Fibroblast of skin of right quadriceps (primary cell): ENCODE data around the gene BBX.
A peak's percentile ranks its signal among the peaks of the same experiment; 100 is the strongest.

Experiments used
- DNase-seq: peaks from one replicate; pipeline ENCODE4 v3.0.0-alpha.2; 2013

BBX gene

DNA sequence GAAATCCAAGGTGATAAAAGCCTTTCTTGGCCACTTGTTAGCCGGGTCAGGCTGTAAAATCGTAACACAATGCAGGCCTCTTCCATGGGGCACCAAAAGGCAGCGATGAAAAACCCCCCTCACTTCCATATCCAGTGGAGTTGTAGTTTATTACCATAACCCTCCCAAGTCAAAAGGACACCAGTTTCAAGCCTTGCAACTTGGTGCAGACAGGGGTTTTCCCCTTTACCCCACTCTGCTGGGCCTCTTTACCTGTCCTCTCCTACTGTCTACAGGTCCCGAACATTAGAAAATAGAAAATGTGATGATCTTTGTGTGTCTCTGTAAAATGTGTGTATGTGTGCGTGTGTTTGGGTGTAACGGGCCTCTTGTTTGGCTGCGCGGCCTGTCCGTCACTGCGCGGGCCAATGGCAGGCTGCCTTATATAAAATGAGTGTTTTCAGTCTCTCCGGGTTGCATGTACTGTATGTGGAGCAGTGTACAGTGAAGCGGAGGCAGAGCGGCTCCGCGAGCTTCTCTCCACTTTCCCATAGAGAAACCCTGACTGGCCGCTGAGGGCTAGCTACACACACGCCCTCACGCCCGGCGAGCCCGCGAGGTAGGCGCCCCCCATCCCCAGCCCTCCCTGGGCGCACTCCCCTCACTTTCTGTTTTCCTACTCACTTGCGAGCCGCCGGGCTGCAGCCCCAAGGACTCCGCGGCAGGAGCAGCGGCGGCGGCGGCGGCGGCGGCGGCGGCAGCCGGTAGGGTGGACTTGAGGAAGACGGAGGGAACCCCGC lies at the start of gene BBX:
BBX (plus strand) TSS at position 453 of the 779 bp plus-strand sequence. CDS start 187,499 bp downstream, outside the sequence.
- peak; percentile 98 for DNase-seq

DNA sequence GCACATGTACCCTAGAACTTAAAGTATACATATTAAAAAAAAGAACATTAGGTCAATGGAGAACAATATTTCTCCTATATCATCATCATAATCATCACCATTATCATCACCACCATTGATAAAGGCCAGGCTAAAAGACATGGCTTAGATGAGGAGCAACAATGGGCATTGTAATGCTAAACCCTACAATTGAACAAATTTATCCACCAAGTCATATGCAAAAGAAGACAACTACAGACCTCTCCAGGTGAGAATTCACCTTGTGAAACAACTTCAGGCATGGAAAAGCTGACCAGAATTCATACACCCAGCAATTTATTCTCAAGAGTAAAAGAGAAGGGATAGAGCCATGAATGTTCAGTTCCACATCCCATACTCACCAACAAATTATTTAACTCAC lies 46.3 kb upstream of the BBX start:
- DNase-seq = no peak

DNA sequence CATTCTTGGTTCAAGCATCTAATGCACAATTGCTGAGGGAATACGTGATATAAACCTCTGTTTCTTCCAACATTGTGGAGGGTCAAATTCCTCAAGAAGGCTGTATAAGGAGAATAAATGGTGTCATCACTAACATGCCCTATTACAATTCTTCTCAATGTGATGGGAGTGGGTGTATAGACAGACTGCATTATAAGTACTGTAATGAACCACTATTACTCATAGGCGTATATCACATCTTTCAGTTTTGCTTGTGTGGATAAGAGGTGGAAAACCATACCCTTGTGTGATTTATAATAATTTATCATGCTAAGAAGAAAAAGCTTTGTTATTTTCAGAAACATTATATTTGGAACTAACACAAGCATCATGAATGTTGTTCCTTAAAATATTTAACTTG lies 35.3 kb upstream of the BBX start:
- DNase-seq = no peak

DNA sequence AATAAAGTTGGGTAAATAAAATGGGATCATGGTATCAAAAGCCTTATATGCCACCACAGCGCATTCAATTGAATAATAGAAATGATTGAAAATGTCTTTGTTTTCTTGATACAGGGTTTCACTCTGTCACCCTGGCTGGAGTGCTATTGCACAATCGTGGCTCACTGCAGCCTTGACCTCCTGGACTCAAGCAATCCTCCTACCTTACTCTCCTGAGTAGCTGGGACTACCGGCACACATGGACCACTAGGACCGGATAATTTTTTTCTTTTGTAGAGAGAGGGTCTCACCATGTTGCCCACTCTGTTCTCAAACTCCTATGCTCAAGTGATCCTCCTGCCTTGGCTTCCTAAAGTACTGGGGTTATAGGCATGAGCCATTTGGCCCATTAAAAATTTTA lies 33.8 kb upstream of the BBX start:
- no peak for DNase-seq

DNA sequence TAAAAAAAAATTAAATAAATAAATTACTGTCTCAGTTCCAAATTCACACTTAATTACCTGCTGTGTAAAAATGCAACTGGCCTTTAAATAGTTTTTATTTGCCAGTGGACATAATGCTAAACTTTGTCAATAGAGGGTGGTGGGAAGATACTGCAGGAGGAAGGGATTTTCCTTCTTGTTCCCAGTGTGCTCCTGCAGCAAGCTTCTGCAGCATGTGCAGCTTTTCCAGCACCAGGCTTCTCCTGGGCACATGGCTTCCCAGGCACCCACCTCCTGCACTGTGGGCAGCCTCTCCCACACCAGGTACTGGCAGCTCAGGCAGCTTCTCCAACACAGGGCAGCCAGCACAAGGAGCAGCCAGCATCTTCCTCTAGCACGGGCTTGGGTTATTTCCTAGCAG lies 29.6 kb upstream of the BBX start:
- no peak for DNase-seq

DNA sequence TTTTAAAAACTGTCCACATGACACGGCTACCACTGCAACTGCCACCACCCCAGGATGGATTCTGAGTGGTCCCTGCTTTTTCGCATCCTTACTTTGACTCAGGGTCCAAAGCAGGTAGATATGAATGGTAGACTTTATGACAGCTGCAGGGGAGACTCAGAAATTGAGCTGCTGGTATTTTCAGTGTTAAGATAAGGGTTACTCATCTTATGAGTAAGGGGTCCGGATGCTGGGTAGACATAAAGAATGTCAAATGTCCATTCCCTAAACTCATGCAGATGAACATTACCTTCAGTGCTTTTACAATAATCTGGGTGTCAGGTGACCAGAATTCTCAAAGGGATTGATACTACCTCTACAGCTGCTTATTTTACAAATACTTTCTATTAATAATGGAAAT lies 25.9 kb upstream of the BBX start:
- DNase-seq = no peak

DNA sequence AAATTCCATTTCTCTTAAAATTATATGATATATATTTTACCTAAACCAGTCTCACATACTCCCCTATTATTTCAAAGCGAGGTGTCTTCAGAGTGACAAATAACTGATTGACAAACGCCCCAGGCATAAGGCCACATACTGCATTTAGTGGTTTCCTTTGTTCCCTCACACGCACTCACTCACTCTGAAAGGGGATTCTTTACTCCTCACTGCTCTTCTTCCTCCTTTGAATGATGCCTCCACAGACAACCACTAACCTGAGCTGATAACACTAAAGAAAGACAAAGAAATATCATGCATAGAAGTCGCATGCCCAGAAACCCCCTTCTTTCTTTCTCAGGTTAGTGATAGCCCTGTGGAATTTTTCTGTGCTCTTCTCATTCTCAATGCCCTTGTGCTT lies 24.1 kb upstream of the BBX start:
- DNase-seq = no peak

DNA sequence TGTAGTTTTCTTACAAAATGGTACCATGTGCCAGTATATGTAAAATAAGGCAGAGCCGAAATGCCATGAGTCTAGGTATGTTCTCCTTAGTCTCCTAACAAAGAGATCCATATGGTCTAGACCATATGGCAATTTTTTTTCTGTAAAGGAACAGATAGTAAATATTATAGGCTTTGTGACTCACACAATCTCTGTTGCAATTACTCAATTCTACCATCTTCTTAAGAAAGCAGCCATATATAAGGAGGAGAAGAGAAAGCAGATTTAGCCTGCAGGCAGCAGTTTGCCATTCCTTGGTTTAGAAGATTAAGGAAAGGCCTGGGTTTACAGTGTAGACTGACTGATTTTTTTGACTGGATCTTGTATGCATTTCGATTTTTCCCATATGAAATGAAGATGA lies 16.3 kb upstream of the BBX start:
- DNase-seq = no peak

DNA sequence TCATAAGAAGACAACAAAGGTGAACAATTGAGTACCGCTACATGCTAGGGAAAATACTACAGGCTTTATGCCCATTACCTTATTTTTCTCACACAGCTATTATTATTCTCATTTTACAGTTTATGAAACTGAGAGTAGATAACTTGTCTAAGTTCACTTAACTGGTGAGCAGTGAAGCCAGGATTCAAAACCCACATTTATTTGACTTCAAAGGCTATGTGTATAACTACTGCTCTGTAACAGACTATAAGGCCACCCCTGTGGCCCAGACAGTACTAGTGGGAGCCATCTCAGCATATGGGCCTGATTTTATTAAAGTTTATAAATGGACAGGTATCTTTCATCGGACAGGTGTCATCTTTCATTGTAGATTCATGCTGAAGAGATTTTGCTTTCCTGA lies 14.4 kb upstream of the BBX start:
- no peak for DNase-seq

DNA sequence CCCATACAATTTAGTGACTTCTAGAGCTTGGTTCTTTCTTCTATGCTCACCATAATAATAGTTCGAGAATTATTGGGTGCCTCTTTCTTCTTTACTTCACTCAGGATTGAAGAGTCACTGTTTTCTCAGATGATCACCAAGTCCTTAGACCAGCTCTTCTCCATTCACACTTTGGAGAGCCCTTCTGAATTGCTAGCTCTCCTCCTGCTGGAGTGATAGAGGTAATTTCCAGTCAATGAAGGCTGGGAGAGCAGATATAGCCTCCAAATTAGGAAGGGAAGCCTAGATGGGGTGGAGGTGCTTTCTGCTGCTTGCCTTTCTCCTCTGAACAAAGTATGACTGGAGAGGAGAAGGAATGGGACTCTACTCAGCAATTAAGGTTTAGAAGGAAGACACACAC lies 10.7 kb upstream of the BBX start:
- DNase-seq = no peak

DNA sequence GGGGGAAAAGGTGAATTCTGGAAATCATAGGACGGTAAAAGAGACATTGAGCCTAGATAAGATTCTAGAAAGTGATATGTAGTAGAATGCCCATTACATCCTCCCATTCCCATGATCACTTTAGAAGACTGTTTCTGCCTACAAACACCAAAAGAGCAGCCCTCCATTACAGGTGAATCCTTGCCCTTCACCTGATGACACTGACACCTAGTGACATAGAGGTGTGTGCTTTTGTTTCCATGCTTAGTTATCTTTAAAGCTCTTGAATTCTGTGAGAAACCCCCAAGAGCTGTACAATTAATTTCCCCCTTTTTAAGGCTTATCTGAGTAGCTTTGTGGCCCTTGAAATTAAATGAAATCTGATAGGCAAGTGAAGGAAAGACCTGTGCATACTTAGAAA lies 8.3 kb upstream of the BBX start:
- no peak for DNase-seq

DNA sequence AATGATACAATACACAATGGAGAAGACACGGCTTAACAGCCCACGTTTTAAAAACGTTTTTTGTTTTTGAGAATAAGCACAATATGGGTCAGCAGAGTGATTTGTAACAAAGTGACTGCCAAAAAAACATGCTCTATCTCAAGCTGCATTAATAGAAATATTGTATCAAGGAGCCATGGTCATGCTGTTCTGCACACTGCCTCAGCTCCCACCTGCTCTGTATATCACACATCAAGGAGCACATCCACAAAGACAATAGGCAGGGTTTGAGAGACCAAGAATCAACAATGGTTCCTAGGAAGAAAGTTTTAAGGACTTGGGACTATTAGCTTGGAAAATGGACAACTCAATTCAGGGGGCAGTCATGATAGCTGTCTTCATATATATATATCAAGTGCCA lies 6.3 kb upstream of the BBX start:
- DNase-seq = no peak

DNA sequence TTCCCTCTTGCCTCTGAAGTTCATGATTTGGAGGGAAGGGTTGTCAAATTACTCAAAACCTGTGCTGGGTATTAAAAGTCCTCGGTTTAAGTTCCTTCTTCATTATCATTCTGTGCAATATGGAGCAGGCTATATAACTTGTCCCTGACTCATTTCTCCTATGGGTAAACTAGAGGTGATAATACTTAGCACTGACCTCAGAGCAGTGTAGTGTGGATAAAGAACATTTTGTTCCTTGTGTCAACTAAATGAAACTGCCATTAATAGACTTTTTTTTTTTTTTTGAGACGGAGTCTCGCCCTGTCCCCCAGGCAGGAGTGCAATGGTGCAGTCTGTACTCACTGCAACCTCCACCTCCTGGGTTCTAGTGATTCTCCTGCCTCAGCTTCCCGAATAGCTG lies 2.2 kb upstream of the BBX start:
- DNase-seq = no peak

DNA sequence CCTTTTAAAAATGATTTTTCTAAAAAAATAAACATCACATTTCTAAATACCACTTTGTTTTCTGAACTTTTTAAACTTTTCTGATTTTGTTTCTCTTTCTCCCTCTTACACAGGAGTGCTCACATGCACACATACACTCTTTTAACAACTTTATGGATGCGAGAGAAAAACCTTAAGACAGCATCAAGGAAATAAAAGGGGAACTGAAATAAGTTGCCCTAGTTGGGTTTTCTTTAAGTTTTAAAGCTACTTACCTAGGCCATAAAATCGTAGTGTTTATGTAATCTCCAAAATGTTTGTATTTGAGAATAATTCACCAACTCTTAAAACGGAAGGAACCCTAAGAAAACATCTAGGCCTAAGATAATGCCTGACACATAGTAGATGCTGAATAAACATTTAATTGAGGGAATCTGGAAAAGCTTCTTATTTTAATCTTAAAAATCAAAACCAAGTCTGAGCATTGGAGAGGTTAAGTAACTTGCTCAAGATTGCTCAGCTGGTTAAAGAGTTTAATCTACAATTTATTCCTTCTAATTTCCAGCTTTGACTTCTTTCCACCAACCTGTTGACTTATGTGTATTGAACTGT lies 1.2 kb upstream of the BBX start:
- no peak for DNase-seq

DNA sequence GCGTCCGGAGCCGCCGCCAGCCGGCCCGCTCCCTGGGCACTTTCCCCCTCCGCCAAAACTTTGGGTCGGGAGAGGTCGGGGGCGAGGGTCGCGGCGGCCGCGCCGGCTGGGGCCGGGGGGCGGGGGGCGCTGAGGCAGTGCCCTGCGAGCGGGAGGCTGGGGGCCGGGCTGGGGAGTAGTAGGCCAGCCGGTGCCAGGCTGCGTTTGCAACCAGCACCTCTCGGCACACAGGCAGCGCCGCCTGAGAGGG lies 452 bp downstream of the BBX start:
- DNase-seq = no peak

DNA sequence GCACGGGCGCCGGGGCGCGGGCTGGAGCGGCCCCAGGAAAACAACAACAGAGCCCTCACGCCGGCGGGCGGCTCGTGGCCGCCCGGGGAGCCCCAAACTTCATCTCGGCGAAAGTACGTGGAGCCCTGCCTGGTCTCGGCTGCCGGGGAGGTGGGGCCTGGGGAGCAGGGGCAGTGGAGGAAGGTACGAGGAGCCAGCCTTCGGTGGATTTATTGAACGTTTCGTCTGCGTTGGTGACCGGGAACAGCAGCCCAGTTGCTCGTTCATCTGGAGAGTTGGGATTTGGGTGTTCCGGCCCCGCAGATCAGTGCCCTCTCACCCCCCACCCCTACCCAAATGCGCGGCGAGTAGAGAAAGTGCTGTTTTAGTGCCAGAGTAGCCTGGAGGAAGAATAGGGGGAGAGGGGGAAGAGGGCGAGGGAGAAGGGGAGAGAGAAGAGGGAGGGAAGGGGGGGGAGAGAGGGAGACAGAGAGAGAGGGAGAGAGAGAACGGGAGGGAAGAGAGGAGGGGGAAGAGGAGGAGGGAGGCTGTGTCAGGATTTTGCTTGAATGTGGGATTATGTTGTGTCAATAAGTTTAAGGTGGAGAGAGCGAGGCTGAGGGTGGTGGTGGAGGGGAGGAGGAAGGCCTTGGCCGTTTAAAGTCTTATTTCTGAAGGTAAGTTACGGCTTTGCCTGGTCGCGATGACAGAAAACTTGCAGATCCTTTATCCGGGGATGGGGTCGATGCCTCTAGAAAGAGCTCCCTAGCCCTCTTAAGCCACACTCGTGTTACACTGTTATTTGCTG lies 970 bp downstream of the BBX start:
- peak; percentile 56 for DNase-seq

DNA sequence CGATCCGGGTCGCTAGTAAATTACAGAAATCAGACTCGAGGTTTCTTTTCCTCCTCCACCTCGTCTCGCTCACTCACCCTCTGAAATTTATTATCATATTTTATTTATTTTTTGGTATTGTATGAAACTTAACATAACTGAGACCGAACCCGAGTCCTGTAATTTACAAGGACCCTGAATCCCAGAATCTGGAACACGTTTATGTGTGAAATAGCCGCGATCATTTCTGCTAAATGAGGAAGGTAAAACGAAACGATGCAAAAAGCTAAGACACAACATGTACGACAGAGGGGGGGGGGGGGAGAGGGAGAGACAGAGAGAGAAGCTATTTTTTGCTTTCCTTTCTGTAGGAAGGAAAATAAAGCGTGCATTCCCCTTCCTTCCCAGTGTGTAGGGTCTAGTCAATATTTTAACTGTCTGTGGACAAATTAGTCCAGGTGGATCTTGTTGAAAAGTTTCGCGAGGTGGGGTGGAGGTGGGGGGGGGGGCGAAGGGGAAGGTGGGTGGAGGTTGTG lies 1.6 kb downstream of the BBX start:
- peak; percentile 23 for DNase-seq

DNA sequence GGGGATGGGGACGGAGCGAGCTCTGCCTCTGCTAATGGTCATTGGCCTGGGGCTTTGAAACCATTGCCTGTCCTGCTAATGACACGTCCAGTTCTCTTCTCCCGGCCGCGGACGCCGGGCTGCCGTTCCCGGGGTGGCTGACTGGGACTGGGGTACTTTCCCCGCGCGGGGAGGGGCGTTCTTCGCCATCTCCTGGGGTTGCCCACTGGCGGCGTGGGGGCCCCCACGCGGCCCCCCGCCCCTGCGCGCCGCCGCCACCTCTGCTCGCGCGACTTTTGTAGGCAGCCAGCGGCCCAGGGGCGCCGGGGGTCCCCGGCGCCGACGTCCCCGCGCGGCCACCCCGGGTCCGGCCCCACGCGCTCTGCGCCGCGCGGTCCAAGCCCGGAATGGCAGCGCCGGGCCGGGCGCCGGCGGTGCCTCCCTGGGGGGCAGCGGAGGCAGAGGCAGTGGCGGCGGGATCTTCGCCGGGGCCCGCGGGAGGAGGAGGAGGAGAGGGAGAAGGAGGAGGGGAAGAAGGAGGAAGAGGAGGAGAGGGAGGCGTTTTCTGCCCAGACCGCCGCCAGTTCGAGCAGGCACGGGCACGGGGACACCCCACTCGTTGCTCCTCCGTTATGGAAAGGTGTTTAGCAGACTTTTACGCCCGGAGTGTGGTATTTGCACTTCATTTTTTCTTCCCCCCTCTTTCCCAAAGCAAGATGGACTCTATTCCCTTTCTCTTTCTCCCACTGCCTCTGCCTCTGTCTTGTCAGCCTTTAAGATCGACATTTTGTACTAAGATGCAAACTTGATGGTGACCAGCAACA lies 2.3 kb downstream of the BBX start:
- DNase-seq = peak; percentile 28

DNA sequence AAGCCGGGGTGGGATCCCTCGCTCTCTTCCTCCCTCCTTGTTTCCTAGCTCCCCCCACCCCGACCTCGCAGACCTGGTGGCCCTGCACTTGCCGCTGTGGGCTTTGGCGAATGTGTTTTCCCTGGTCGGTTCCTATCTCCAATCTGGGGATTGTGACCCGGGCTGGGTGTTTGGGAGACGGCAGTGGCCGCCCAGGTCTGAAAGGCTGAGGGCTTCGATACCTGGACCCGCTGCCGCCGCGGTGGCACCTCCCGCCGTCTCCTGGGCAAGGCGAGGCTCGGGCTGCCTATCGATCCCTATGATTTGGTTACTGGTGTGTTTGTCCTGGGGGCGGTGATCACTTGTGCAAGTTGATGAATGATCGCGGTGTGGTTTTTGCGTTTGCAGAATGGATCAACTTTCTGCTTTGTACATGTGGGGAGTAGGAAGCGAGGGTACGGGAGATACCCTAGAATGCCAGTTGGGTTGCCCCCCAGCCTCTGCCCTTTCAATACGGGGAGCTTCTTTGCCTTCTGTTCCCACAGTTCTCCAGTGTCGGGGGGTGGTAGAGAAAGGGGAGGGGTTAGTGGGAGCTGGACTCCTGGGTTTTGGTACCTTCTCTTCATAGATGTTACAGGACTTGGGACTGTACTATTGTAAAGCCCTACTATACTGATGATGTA lies 3.0 kb downstream of the BBX start:
- no peak for DNase-seq

DNA sequence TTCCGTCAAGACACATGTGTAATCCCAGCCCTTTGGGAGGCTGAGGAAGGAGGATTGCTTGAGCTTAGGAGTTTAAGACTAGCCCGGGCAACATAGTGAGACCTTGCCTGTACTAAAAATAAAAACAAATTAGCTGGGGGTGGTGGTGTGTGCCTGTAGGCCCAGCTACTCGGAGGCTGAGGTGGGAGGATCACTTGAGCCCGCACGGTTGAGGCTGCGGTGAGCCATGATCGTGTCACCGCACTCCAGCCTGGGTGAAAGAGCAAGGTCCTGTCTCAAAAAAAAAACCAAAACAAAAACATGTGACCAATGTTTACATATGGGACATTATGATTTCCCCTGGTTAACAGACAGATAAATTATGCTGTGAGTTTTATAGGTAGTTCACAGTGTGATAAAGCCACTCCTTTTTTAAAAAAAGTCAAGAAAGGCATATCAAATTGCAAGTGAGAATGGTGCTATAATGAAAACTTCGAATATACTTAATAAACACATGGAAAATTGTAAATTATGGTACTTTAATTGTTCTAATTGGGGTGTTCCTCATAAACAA lies 9.2 kb downstream of the BBX start:
- DNase-seq = no peak

DNA sequence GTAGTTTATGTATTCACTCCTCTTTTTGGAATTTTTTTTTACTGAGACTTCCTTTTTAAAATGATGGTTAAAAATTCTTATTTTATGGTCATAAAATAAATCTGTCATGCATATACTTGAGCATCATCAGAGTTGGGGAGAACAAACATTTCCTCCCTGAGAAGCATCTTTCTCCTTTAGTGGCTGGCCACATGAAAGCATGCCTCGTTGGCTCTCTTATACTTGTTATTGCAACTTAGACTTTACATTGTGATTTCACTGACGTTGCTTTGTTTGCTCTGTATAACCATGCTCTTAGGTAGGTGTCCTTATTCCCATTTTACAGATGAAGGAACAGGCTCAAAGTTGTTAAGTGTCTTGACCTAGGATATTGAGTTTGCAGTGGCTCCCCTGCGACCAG lies 18.1 kb downstream of the BBX start:
- DNase-seq = no peak

DNA sequence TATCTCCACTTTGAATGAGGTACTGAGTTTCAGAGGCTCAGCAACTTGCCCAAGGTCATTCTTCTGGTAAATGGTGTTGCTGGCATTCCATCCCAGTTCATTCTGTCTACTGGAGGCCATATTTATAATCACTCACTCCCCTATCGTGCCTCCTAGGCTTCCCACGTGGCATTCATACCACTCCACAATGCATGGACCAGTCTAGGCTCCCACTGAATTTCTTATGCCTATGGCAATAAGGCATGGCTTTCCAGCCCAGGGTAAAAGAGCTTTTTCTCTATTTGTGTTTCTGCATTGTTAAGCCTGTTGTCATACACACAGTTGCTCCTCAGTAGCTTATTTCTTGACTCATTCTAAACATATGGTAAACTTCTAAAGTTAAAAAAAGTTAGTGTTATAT lies 19.9 kb downstream of the BBX start:
- no peak for DNase-seq

DNA sequence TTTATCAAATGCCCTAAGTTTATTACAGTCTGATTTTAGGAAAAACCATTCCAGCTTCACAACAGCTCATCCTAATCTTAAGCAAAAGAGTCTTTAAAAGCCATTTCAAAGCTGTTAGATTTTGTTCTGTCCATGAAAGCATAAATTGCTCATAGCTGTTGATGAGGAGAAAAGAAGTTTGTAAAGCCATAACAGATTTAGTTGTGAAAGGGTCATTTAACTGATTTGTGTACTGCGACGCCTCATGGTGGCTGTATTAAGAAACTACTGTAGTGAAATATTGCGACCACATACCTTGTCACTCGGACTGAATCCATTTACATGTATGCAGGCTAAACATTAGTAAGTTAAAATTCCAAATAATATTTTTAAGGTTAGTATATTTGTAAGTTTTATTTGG lies 20.9 kb downstream of the BBX start:
- DNase-seq = peak; percentile 9
